Dermis blood vessel endothelial cell (primary cell): ENCODE results near the gene FCN1. TPM values are rescaled to one million over a fixed set of nuclear protein-coding genes. Genes with fewer than 3 reads are reported as not detected.

Experiments
- total RNA-seq: library from RNA; depleted of rRNA; stranded (reverse); fragments of >200 nt; gene quantifications from 2 replicates; pipeline ENCODE4 v1.2.3, GENCODE V29; 2014

Gene FCN1
- total RNA-seq, 1 donor from 2014 or later, result not detected

Other genes starting within 250 kb of the FCN1 start
- gene FCN2, start 37.1 kb downstream of the FCN1 start, total RNA-seq, result not detected in 2 replicates
- 6.5 and 17.2 TPM in 2 replicates for gene OLFM1, start 169.8 kb upstream of the FCN1 start, total RNA-seq